Spleen (tissue), 7 donors: ENCODE results near the gene ALDH9A1.

ENCODE experiments used
- POLR2A ChIP-seq, 3 donors: fragments of 450-650 bp; IDR thresholded peaks; one replicate each; pipeline ENCODE4 v1.5.1; 2017; ENCODE audit warnings: antibody characterized with exemption in 3 of 3, mild to moderate bottlenecking in 1 of 3
- TF ChIP-seq, protein P1 (sequence below), 11 experiments: fragments of 200-600 bp in 7 of 11; fragments of 450-650 bp in 4 of 11; sonication (generic) in 4 of 11; IDR thresholded peaks in 8 of 11; conservative IDR thresholded peaks in 3 of 11; 1 replicate in 7 of 11; 2 replicates in 4 of 11; pipeline versions ENCODE4 v1.4.0 to v1.8.0; 2016 to 2021; ENCODE audit warnings: antibody characterized with exemption in 11 of 11, inconsistent platforms in 4 of 11, mild to moderate bottlenecking in 1 of 11
- donor health status: DM: no; HTN: no; CAD: no; lungs with moderate emphysema.
- donor health status: DM: no; HTN: no; CAD: no.
- donor health status: DM: no; HTN: no; CAD: no.

GRCh38 chr1:165747632-165748447, 49.5 kb upstream of the ALDH9A1 start:
- TF ChIP-seq, protein P1, sequence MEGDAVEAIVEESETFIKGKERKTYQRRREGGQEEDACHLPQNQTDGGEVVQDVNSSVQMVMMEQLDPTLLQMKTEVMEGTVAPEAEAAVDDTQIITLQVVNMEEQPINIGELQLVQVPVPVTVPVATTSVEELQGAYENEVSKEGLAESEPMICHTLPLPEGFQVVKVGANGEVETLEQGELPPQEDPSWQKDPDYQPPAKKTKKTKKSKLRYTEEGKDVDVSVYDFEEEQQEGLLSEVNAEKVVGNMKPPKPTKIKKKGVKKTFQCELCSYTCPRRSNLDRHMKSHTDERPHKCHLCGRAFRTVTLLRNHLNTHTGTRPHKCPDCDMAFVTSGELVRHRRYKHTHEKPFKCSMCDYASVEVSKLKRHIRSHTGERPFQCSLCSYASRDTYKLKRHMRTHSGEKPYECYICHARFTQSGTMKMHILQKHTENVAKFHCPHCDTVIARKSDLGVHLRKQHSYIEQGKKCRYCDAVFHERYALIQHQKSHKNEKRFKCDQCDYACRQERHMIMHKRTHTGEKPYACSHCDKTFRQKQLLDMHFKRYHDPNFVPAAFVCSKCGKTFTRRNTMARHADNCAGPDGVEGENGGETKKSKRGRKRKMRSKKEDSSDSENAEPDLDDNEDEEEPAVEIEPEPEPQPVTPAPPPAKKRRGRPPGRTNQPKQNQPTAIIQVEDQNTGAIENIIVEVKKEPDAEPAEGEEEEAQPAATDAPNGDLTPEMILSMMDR (IDR thresholded peaks at IDR 0.05 in 8 of 11, conservative IDR thresholded peaks at IDR 0.05 in 3 of 11) = no peak
- no peak for TF ChIP-seq POLR2A (IDR thresholded peaks at IDR 0.05)
